HepG2 (cell line): ENCODE results near the gene HSPA1B. TPM values are rescaled to one million over a fixed set of nuclear protein-coding genes. Genes with fewer than 3 reads are reported as not detected.
A peak's percentile ranks its signal among the peaks of the same experiment; 100 is the strongest.

Source experiments
- ELF4 ChIP-seq: sonication (generic); formaldehyde crosslinking; IDR thresholded peaks from 2 replicates; pipeline ENCODE4 v1.5.0; 2020; ENCODE audit warnings: missing genetic modification reagents, mild to moderate bottlenecking, moderate library complexity, borderline replicate concordance
- FIP1L1 ChIP-seq: fragments of 200-400 bp; formaldehyde crosslinking; IDR thresholded peaks from 2 replicates; pipeline ENCODE4 v1.6.1; 2018; ENCODE audit warnings: low read depth, mild to moderate bottlenecking, low read length, moderate library complexity, borderline replicate concordance; ENCODE audit not compliant: insufficient read depth
- FOXK2 ChIP-seq: fragments of 450-650 bp; IDR thresholded peaks from 2 replicates; pipeline ENCODE4 v1.6.1; 2016
- GTF2F1 ChIP-seq: fragments of 150-350 bp; IDR thresholded peaks from 2 replicates; pipeline ENCODE4 v1.6.1; 2014; ENCODE audit warnings: low read length
- HOXA9 ChIP-seq: sonication (generic); formaldehyde crosslinking; IDR thresholded peaks from 2 replicates; pipeline ENCODE4 v1.8.1; 2022; ENCODE audit warnings: missing genetic modification reagents, mild to moderate bottlenecking, moderate library complexity, borderline replicate concordance
- JUNB ChIP-seq: sonication (generic); formaldehyde crosslinking; IDR thresholded peaks from 2 replicates; pipeline ENCODE4 v1.8.0; 2022; ENCODE audit warnings: missing genetic modification reagents, mild to moderate bottlenecking, borderline replicate concordance
- NFIC ChIP-seq: IDR thresholded peaks from 2 replicates; pipeline ENCODE4 v1.6.1; 2012; ENCODE audit warnings: mild to moderate bottlenecking, low read length, inconsistent platforms
- NR2F2 ChIP-seq: IDR thresholded peaks from 2 replicates; pipeline ENCODE4 v1.6.1; 2012; ENCODE audit warnings: low read depth, inconsistent platforms, borderline replicate concordance
- PHF5A ChIP-seq: IDR thresholded peaks from one replicate; pipeline ENCODE4 v1.6.1; 2018; ENCODE audit warnings: low read depth, missing genetic modification reagents; ENCODE audit not compliant: unreplicated experiment
- SATB2 ChIP-seq: sonication (generic); formaldehyde crosslinking; IDR thresholded peaks from 2 replicates; pipeline ENCODE4 v1.5.0; 2020; ENCODE audit warnings: missing genetic modification reagents
- SIX4 ChIP-seq: sonication (generic); formaldehyde crosslinking; IDR thresholded peaks from 2 replicates; pipeline ENCODE4 v1.4.0; 2020; ENCODE audit warnings: missing genetic modification reagents
- TGIF2 ChIP-seq: IDR thresholded peaks from 2 replicates; pipeline ENCODE4 v1.6.1; 2016; ENCODE audit warnings: control low read depth, missing compliant biosample characterization
- YEATS2 ChIP-seq: sonication (generic); formaldehyde crosslinking; IDR thresholded peaks from 2 replicates; pipeline ENCODE4 v1.4.0; 2020; ENCODE audit warnings: missing genetic modification reagents, borderline replicate concordance
- ZBTB3 ChIP-seq: sonication (generic); formaldehyde crosslinking; IDR thresholded peaks from 2 replicates; pipeline ENCODE4 v1.4.0; 2020; ENCODE audit warnings: low read depth, mild to moderate bottlenecking, moderate library complexity, missing genetic modification reagents, borderline replicate concordance
- ZEB1 ChIP-seq: IDR thresholded peaks from 2 replicates; pipeline ENCODE4 v1.6.1; 2012; ENCODE audit warnings: mild to moderate bottlenecking, low read depth, inconsistent platforms; ENCODE audit not compliant: insufficient replicate concordance
- ZNF333 ChIP-seq: sonication (generic); formaldehyde crosslinking; IDR thresholded peaks from 2 replicates; pipeline ENCODE4 v1.4.0; 2020; ENCODE audit warnings: mild to moderate bottlenecking, missing genetic modification reagents, borderline replicate concordance
- ZNF484 ChIP-seq: sonication (generic); formaldehyde crosslinking; IDR thresholded peaks from 2 replicates; pipeline ENCODE4 v1.5.1; 2020; ENCODE audit warnings: mild to moderate bottlenecking, low read depth, missing genetic modification reagents, borderline replicate concordance
- polyA plus RNA-seq, 8 experiments: library from polyadenylated mRNA; depleted of rRNA in 3 of 8; stranded (reverse) in 7 of 8; unstranded in 1 of 8; fragments of >200 nt; fragmentation: Illumina TruSeq in 4 of 8; extraction: Trizol in 4 of 8; gene quantifications; 2 replicates each; pipeline versions ENCODE4 v1.2.1 to v1.2.3, GENCODE V29; 2011 to 2016; ENCODE audit warnings: low read depth in 4 of 8, missing spikeins in 1 of 8, mixed read lengths in 1 of 8; ENCODE audit not compliant: insufficient read depth in 1 of 8
- total RNA-seq, 5 experiments: library from RNA; depleted of rRNA; stranded (reverse); fragments of >200 nt; fragmentation: Illumina TruSeq; extraction: Trizol; gene quantifications; 2 replicates each; pipeline ENCODE4 v1.2.3, GENCODE V29; 2016; ENCODE audit warnings: low read depth in 1 of 5
- TF ChIP-seq, protein P1 (sequence below): sonication (generic); formaldehyde crosslinking; IDR thresholded peaks from 2 replicates; pipeline ENCODE4 v1.4.0; 2020; ENCODE audit warnings: missing genetic modification reagents
- TF ChIP-seq, protein P2 (sequence below), 2 experiments: sonication (generic) in 1 of 2; formaldehyde crosslinking in 1 of 2; IDR thresholded peaks; 2 replicates each; pipeline versions ENCODE4 v1.5.1 to v1.6.1; 2011 to 2020; ENCODE audit warnings: borderline replicate concordance in 1 of 2, low read depth in 1 of 2, low read length in 1 of 2, mild to moderate bottlenecking in 1 of 2, missing genetic modification reagents in 1 of 2, moderate library complexity in 1 of 2
- TF ChIP-seq, protein P3 (sequence below): sonication (generic); formaldehyde crosslinking; IDR thresholded peaks from 2 replicates; pipeline ENCODE4 v1.8.1; 2022; ENCODE audit warnings: mild to moderate bottlenecking, missing genetic modification reagents
- TF ChIP-seq, protein P4 (sequence below): sonication (generic); formaldehyde crosslinking; IDR thresholded peaks from 2 replicates; pipeline ENCODE4 v1.5.0; 2020; ENCODE audit warnings: missing genetic modification reagents, mild to moderate bottlenecking, borderline replicate concordance

HSPA1B gene
- total and polyA plus RNA-seq, 2 of the 13 experiments (the other 11 are each of a cell fraction or from before 2014, with no cell fraction given): 26.0 to 186 TPM

DNA sequence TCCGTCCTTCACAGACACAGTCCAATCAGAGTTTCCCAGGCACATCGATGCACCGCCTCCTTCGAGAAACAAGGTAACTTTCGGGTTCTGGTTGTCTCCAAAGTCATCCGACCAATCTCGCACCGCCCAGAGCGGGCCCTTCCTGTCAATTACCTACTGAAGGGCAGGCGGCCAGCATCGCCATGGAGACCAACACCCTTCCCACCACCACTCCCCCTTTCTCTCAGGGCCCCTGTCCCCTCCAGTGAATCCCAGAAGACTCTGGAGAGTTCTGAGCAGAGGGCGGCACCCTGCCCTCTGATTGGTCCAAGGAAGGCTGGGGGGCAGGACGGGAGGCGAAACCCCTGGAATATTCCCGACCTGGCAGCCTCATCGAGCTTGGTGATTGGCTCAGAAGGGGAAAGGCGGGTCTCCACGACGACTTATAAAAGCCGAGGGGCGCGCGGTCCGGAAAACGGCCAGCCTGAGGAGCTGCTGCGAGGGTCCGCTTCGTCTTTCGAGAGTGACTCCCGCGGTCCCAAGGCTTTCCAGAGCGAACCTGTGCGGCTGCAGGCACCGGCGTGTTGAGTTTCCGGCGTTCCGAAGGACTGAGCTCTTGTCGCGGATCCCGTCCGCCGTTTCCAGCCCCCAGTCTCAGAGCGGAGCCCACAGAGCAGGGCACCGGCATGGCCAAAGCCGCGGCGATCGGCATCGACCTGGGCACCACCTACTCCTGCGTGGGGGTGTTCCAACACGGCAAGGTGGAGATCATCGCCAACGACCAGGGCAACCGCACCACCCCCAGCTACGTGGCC is at the start of gene HSPA1B (continued):
- TF ChIP-seq, protein P1, sequence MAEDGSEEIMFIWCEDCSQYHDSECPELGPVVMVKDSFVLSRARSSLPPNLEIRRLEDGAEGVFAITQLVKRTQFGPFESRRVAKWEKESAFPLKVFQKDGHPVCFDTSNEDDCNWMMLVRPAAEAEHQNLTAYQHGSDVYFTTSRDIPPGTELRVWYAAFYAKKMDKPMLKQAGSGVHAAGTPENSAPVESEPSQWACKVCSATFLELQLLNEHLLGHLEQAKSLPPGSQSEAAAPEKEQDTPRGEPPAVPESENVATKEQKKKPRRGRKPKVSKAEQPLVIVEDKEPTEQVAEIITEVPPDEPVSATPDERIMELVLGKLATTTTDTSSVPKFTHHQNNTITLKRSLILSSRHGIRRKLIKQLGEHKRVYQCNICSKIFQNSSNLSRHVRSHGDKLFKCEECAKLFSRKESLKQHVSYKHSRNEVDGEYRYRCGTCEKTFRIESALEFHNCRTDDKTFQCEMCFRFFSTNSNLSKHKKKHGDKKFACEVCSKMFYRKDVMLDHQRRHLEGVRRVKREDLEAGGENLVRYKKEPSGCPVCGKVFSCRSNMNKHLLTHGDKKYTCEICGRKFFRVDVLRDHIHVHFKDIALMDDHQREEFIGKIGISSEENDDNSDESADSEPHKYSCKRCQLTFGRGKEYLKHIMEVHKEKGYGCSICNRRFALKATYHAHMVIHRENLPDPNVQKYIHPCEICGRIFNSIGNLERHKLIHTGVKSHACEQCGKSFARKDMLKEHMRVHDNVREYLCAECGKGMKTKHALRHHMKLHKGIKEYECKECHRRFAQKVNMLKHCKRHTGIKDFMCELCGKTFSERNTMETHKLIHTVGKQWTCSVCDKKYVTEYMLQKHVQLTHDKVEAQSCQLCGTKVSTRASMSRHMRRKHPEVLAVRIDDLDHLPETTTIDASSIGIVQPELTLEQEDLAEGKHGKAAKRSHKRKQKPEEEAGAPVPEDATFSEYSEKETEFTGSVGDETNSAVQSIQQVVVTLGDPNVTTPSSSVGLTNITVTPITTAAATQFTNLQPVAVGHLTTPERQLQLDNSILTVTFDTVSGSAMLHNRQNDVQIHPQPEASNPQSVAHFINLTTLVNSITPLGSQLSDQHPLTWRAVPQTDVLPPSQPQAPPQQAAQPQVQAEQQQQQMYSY: 0 out of 2 replicates have a peak, but pooled peaks have one; percentile 33
- TF ChIP-seq TGIF2 (CRISPR knock-in tag): no peak
- peak; percentile 45; the same call in 1 of the 2 replicates for TF ChIP-seq NR2F2
- TF ChIP-seq PHF5A: no peak
- no peak for TF ChIP-seq ELF4
- no peak for TF ChIP-seq JUNB
- peak; percentile 79; the same call in 1 of the 2 replicates for TF ChIP-seq GTF2F1
- TF ChIP-seq NFIC: no peak
- no peak for TF ChIP-seq ZEB1
- no peak; the same call in 1 of the 2 replicates for TF ChIP-seq ZNF484 (CRISPR knock-in tag)
- no peak for TF ChIP-seq HOXA9 (CRISPR knock-in tag)
- peak; percentile 68; the same call in 1 of the 2 replicates for TF ChIP-seq SIX4 (CRISPR knock-in tag)
- TF ChIP-seq, protein P2, sequence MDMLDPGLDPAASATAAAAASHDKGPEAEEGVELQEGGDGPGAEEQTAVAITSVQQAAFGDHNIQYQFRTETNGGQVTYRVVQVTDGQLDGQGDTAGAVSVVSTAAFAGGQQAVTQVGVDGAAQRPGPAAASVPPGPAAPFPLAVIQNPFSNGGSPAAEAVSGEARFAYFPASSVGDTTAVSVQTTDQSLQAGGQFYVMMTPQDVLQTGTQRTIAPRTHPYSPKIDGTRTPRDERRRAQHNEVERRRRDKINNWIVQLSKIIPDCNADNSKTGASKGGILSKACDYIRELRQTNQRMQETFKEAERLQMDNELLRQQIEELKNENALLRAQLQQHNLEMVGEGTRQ (IDR thresholded peaks at IDR 0.05; ENCODE audit: low read depth, low read length): no peak
- TF ChIP-seq, protein P2 (CRISPR knock-in tag; IDR thresholded peaks at IDR 0.05; ENCODE audit: borderline replicate concordance): no peak
- peak; percentile 55; the same call in 1 of the 2 replicates for TF ChIP-seq FOXK2
- TF ChIP-seq, protein P3, sequence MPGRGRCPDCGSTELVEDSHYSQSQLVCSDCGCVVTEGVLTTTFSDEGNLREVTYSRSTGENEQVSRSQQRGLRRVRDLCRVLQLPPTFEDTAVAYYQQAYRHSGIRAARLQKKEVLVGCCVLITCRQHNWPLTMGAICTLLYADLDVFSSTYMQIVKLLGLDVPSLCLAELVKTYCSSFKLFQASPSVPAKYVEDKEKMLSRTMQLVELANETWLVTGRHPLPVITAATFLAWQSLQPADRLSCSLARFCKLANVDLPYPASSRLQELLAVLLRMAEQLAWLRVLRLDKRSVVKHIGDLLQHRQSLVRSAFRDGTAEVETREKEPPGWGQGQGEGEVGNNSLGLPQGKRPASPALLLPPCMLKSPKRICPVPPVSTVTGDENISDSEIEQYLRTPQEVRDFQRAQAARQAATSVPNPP (CRISPR knock-in tag): 0 out of 2 replicates have a peak, but pooled peaks have one; percentile 43
- peak; percentile 69; the same call in 1 of the 2 replicates for TF ChIP-seq YEATS2 (CRISPR knock-in tag)
- TF ChIP-seq, protein P4, sequence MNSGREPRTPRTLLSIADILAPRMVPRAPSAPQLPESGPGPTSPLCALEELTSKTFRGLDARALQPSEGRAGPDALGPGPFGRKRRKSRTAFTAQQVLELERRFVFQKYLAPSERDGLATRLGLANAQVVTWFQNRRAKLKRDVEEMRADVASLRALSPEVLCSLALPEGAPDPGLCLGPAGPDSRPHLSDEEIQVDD (CRISPR knock-in tag): no peak
- TF ChIP-seq SATB2: peak; percentile 62; the same call in 1 of the 2 replicates
- TF ChIP-seq FIP1L1: no peak
- no peak for TF ChIP-seq ZBTB3
- TF ChIP-seq ZNF333: 0 out of 2 replicates have a peak, but pooled peaks have one; percentile 57
